HG03432 (cell line): Measurements from ENCODE around the gene PPP2R5E.

Source experiments
- ATAC-seq: cut with Tn5 transposase; IDR thresholded peaks from one replicate; pipeline ENCODE4 v1.9.1; 2021; ENCODE audit warnings: mild to moderate bottlenecking, moderate library complexity; ENCODE audit not compliant: unreplicated experiment

PPP2R5E gene

DNA sequence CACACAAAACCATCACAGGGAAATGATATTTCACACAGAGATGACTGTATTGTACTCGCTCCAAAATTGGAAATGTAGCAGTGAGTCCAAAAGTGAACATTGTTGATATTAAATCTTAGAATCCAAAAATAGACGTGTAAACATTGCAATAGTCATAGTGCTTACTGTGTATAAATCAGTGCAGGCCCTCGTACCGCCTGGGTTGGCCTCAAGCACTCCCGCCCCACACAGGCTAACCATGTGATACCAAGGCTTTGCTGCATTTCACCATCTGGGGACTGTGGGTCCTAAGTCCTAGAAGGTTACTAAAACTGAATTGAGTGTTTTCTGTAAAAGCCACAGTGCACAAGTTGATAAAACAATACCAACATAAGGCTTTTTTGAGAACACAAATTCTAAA is 107.3 kb downstream of the PPP2R5E start:
- ATAC-seq: no peak

DNA sequence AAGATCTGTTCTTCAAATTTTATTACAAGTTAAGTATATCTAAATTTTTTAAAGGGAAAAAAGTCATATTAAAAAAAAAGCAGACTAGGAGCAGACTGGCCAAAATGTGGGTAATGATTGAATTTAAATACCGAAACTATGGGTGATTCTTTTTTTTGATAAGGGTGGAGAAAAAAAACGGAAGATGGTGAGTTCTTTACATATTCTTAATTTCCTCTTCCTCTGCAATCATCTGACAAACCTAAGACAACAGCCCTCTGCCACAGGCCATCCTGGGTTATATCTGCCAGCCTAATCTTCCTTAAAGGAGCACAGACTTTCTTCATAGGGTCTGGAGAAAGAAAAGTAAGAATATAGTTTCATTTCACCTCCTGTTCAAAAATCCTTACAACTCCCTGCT is 108.0 kb downstream of the PPP2R5E start:
- ATAC-seq: no peak

DNA sequence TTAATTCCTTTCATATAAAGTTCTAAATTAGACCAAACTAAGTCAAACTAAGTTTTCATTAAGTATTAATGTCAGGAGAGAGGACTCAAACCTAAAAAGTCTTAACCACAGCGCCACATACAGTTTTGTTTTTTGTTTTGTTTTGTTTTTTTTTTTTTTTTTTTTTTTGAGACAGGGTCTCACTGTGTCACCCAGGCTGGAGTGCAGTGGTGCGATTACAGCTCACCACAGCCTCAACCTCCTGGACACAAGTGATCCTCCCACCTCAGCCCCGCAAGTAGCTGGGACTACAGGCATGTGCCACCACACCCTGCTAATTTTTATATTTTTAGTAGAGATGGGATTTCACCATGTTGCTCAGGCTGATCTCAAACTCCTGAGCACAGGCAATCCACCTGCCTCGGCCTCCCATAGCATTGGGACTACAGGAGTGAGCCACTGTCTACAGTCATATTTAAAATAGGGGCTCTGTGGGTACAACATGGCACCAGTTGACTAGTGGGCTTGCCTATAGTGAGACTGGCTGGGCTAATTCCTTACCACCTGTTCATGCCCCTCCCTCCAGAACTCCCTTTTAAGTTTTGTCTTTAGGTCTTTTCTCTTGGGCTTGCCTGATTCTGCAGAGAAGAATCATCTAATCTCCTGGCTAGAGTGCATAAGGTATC is 110.2 kb downstream of the PPP2R5E start:
- peak; percentile 56 for ATAC-seq

DNA sequence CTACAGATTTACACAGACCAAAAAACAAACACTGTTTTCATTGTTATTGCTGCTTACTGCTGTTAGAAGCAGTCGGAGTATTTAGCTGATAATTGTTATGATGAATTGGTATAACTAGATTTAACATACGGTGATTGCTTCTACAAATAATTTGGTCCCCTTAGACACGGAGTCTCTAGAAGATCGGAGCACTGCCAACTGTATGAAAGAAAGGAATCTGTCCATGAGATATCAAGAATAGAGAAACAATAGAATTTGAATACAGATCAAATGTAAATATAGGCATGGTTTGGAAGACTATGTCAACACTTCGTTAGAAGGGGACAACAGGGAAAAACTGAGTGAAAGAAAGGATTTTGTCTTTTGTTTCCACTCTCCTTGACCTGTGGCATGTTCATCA is 110.9 kb downstream of the PPP2R5E start:
- no peak for ATAC-seq

DNA sequence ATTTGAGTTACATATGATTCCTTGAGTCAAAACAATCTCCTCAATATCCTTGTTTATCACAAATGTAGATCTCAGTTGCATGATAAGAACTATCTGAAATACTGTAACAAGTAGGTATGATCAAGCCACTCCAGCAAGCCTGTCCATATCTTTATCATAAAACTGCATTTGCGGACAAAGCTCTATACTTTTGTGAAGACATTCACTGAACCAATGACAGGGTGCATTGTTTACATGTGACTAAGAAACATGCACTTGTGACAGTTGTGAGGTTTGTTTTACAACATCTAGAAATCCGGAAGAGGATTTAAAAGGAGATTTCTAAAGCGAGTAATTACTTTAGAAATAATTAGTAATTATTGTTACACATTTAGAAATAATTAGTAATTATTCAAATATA is 111.7 kb downstream of the PPP2R5E start:
- no peak for ATAC-seq

DNA sequence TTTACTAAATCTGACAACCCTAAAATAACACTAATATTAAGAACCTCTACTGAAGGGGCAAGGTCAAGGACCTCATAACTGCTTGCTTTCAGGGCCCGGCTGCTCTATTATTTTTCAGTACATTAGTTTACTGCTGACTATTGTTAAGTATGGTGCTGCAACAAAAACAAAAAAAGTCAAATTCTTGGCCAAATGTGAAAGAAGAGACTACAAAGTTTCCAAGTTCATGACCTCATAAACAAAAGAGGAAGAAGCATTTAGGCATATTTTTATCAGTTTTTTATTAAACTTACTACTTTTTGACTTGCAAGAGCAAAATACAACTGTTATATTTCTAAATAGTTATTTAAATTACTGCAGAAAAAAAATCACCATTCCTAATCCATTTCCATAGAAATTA is 114.7 kb downstream of the PPP2R5E start:
- no peak for ATAC-seq

DNA sequence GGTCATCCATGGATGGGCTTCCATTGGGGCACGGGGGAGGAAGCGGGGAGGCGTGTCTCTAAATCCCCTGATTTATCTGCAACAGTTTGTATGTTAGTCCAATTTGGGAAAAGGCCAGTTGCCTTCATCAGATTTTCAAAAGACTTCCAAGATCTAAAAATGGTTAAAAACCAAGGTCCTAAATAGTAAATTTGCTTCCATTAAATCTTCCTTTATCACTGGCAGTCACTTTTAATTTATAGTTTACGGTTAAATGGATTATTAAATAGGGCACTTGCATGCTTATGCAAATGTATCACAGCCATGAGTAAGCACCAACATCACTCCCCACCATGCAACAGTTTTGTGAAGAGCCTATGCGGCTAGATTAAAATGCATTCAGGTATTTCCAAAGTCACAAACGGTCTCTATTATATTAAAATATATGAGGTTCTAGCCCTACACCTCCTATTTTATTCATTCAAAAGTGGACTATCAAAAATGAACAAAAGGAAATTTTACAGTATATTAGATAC is 116.3 kb downstream of the PPP2R5E start:
- ATAC-seq: no peak

DNA sequence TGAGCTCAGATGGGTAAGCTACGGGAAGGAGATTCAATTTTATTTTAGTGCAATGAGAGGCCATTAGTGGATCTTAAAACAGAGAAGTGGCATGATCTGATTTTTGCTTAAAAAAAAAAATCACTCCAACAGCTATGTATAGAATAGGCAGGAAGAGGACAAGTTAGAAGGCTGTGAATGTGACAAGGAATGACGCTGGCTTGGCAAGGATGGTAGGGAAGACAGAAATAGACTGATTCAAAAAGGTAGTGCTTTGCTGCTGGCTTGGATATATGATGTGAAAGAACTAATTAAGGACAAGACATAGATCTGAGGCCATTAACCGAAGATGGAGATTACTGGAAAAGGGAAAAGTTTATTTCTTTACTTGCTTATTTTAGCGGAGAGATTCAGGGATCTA is 119.3 kb downstream of the PPP2R5E start:
- no peak for ATAC-seq

DNA sequence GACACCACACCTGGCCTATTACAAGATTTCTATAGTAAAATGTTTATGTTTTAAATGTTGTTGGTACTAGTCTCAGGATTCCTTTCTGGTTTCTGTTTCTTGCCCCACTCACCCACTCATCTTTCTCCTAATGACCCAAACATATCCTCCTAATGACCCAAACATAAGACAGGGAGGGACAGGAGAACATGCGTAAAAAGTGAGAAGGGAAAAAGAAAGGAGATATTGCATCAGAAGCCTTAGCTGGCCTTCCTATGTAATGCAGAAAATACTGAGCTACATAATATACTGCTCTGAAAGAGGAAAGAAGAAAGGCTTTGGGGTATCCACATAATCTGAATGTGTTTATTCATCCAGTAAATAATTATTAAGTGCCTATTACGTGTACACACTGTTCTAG is 119.8 kb downstream of the PPP2R5E start:
- ATAC-seq: no peak

DNA sequence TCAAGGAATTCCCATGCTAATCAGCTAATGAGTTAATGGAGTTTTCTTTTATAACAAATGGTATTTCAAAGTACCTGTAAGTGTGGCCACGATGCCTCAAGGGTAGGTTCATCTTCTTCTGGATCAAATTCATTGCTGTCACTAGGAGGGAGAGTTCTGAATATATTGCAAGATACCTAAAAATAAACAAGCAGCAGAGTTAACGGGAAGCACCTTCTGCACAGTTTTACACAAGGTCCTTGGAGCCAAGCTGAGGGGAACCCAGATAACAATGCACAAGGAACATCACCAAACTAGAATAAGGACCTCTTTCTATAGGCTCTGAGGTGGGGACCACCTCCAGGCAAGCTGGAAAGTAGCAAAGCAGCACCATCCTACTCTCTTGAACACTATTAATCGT is 121.3 kb downstream of the PPP2R5E start:
- ATAC-seq: no peak

DNA sequence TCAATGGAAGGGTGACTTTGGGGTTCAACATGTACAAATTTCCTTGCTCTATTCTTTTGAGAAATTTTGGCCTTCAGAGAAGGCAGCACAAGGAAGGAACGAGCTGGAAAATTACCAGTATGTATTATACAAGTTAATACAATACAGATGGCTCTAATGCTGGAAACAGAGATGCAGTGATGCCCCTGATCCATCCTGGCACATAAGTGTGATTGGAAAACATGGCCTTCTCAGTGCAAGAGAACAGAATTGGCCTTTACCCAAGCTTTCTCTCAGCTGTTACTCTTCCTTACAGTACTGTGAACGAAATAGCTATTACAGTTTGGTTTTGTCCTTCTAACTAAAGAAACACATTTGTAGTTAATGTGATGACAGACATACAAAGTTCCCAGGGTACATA is 122.0 kb downstream of the PPP2R5E start:
- ATAC-seq: no peak

DNA sequence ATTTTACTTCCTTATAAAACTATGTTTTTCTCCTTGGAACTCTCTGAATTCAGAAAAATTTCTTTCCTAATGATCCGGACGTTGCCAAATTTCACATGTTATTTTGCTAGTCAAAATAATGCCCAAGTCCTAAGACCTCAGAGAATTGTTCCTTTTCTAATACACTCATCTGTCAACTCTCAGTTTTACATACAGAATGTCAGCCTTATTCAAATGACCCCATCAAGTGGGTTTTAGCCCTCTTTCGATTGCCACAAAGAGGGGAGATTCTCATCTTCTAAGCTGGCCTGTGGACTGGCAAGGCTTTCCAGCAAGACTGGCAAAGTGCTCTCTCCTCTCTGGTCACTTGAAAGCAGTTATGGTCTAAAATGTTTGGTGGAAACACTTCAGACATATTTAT is 125.2 kb downstream of the PPP2R5E start:
- ATAC-seq: no peak

DNA sequence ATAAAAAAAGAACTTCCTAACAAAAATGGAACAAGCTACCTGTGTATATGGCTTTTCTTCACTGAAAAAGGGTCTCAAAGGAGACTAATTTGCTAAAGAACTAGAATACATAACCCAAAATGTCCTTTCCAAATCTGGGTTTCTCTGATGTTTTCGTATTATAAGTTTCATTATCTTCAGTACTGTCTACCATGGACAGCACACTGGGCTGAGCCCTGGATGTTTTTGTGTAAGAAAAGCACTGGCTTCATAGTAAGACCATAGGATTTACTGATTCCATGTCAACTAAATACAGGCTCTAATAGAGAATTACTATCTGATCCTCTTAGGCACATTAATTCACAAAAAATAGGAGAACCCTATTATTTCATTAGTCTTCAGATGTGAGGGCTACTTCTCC is 130.2 kb downstream of the PPP2R5E start:
- no peak for ATAC-seq

DNA sequence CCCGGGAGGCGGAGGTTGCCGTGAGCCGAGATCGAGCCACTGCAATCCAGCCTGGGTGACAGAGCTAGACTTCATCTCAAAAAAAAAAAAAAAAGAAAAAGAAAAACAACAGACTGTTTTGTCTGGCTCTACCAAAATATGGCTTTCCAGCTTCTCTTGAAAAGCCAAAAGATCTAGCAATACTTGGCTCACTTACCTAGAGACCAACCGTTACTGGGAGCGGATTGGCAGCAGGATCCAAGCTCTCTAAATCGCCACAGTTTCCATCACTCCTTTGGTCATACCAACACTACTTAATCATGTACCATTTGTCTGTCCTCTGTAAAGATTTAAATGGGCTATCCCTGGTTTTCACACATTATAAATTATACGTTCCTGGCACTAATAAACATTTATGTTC is 136.8 kb downstream of the PPP2R5E start:
- no peak for ATAC-seq

DNA sequence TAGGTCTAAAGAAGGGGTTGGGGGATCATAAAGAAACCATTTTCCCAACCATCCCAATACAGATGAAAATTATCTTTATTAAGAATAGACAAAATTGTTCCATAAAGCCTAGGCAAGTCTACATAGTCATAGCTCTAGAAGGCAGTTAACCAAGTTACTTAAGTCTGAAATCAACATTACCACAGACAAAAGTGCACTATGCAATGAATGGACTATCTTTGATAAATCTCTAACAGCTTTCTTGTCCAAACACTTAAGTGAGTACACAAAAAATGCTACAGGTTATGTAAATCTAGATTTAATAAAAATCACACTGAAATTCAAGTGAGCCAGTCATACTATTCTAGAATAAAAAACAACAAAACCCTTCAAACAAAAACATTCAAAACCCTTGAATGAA is 137.5 kb downstream of the PPP2R5E start:
- ATAC-seq: no peak

DNA sequence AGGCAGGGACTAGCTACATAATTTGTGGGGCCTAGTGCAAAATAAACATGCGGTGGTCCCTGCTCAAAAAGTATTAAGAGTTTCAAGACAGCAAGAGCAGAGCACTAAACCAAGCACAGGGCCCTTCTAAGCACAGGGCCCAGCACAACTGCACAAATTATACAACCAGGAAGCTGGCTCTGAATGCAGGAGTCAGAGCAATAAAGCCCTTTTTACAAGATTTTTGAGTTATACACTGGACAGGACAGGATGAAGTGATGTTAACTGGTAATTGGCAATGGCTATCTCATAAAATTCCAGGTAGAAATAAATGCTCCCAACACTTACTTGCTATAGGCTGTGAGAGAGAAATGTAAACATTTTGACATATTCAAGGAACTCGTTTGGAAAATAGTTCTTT is 138.3 kb downstream of the PPP2R5E start:
- ATAC-seq: no peak

DNA sequence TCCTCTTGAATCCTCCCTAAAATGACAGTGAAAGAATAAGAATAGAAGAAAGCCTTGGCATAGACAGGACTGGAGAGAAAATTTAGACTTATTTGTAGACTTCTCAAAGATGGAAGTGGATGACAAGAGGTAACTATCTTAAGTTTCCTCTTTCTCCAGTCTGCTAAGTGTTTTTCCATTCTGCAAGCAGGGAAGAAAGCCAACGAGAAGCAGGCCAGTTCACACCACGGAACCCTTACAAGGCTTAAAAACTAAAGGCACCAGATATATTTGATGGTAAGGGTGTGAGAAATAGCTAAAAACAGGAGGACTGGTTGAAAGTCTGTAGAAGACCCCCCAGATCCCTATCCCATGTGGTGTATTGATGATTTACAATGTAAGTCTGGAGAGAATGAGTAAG is 141.5 kb downstream of the PPP2R5E start:
- ATAC-seq: no peak

DNA sequence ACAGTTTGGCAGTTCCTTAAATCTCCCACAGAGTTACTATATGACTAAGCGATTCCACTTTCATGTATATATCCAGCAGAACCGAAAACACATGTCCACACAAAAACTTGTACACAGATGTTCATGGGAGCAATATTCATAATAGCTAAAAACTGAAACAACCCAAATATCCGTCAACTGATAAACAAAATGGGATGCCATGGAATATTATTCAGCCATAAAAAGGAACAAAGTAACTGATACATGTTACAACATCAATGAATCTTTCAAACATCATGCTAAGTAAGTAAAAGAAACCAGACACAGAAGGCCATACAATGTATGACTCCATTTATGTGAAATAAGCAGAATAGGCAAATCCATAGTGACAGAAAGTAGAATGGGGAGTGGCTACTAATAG is 144.2 kb downstream of the PPP2R5E start:
- no peak for ATAC-seq

DNA sequence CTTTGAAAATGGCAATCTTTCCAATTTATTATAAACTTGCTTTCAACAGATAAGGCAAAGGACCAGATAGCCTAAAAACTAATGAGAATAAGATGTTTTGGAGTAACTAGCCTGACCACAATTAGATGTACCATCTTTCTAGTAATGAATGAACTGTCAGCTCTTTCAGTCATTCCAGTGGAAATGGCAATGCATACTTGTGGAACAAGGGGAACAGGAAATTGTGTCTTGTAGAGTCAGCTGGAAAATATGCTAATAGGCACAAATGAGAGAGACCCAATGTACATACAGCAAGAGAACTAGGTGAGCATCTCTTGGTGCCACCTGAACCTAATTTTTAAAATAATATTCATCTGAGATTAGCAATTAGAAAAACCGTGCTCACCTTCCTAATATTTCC is 148.3 kb downstream of the PPP2R5E start:
- ATAC-seq: no peak

DNA sequence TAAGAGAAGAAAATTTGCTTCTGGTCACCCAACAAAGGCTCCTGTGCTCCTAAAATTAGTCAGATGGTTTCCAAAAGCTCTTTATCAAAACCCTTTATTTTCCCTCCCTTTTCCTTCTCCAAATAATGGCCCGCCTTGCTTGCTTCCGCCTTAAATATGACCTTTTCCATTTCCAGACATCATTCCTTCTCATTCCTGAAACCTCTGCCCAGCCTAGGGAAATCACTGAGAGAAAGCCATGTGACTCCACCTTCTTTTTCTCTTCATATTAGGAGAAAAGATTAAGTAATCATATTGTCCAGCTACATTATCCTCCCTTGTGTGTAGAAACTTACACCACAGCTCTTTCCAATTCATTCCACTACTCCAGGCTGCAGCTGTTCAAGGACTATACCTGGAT is 148.7 kb downstream of the PPP2R5E start:
- no peak for ATAC-seq

DNA sequence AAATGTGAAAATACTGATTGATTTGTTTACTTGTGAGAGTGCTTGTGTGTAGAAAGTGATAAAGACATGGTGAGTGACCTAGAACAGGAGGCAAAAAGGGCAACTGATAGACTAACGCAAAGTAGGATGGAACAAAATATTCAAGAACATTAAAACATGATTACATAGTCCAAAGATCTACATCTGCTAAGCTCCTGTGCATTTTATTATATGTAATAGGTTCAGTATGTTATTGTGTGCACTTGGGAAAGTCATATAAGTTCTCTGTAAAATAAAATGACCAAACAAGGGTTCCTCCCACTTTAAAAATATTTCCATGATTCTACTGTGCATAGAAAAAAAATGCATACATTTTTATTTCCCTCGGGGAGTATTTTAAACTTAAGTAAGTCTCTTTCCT is 150.2 kb downstream of the PPP2R5E start:
- ATAC-seq: no peak

DNA sequence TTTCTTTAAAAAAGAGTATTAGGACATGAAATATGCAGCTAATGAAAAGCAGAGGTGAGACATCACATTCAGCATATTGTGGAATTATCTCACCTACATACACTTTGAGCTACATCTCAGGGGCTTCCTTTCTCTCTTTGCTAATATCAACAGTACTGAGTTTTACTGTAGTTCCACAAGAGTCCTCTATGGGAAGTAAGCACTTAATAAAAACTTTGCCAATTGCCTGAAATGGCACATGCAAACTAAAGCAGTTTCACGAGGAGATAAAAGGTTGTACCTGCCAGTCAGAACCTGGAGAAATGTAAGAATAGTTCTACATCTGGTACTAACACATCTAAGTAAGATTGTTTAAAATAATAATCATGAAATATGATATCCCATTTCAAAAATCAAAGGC is 150.9 kb downstream of the PPP2R5E start:
- no peak for ATAC-seq

DNA sequence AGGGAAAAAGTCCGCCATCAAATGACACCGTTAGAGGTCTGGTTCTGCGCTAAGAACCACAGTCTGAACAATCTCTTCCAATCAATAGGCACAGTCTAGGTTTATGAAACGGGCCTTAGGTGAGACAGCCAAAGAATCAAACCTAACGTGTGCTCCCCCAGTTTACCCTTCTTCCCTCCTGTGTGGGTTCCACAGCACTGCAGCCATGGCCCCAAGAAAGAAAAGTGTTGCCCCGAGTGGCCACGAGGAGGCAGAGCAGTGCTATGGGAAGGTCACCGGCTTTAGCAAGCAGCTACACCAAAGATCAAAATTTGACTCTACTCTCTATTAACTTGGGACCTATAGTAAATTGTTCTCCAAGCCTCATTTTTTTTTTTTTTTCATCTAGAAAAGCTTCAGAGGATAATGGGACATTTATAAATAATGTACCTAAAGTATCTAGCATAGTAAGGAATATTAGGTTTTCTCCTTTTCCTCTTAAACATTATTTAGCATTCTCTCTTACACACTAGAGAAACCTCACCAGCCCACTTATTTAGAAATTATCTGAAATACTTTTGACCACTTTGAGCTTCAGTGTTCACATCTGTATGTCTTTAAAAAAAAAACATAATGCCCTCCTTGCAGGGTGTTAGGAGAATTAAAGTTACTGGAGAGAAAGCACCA is 154.3 kb downstream of the PPP2R5E start:
- ATAC-seq: peak; percentile 94
